ENCODE data around the gene AK3.

AK3 gene

GRCh38 chr9:4721736-4722135, 19.3 kb downstream of the AK3 start:
- TF ChIP-seq, protein P1, sequence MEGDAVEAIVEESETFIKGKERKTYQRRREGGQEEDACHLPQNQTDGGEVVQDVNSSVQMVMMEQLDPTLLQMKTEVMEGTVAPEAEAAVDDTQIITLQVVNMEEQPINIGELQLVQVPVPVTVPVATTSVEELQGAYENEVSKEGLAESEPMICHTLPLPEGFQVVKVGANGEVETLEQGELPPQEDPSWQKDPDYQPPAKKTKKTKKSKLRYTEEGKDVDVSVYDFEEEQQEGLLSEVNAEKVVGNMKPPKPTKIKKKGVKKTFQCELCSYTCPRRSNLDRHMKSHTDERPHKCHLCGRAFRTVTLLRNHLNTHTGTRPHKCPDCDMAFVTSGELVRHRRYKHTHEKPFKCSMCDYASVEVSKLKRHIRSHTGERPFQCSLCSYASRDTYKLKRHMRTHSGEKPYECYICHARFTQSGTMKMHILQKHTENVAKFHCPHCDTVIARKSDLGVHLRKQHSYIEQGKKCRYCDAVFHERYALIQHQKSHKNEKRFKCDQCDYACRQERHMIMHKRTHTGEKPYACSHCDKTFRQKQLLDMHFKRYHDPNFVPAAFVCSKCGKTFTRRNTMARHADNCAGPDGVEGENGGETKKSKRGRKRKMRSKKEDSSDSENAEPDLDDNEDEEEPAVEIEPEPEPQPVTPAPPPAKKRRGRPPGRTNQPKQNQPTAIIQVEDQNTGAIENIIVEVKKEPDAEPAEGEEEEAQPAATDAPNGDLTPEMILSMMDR (IDR thresholded peaks at IDR 0.05; ENCODE audit: borderline replicate concordance, insufficient read depth, low read depth, low read length) = no peak
- no peak overlapping the region for H3K4me3 ChIP-seq (ENCODE audit: low read depth, low read length)

DNA sequence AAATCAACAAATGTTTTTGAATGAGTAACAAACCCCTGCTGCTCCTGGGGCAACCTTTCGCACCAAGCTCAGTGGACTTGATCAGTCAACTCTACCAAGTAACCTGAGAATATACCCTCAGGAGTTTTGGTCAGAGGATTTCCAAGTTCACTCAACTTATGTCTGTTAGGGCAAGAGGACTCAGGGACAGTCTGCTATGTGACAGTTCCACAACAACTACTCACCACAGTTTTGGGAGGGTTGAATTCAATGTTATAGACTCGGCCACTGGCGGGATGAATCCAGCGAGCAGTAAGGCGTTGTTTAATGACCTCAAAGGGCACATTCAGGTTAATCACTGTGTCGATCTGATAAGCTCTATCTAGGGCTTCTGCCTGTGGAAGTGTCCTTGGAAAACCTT, 22.1 kb downstream of the AK3 start:
- H3K4me3 ChIP-seq (ENCODE audit: low read depth, low read length) = no peak overlapping the region
- TF ChIP-seq, protein P1 (IDR thresholded peaks at IDR 0.05; ENCODE audit: borderline replicate concordance, insufficient read depth, low read depth, low read length) = no peak

DNA sequence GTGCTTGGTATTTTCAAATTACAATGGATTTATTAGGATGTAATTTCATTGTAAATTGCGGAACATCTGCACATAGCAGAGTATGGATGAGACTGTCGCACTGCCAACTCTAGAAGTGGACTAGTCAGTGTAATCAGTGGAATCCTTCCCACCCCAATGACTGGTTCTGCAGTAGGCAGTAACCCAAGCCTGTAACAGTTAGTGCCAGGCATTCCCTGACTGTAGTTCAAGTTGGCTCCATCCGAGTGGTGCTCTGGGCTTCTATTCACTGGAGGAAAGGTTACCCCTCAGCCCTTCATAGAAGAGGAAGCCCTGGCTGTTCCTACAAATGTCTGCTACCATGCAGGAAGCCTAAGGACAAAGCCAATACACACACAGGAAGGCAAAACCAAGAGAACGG, 23.2 kb downstream of the AK3 start:
- no peak overlapping the region for H3K4me3 ChIP-seq (ENCODE audit: low read depth, low read length)
- TF ChIP-seq, protein P1 (IDR thresholded peaks at IDR 0.05; ENCODE audit: borderline replicate concordance, insufficient read depth, low read depth, low read length) = no peak

DNA sequence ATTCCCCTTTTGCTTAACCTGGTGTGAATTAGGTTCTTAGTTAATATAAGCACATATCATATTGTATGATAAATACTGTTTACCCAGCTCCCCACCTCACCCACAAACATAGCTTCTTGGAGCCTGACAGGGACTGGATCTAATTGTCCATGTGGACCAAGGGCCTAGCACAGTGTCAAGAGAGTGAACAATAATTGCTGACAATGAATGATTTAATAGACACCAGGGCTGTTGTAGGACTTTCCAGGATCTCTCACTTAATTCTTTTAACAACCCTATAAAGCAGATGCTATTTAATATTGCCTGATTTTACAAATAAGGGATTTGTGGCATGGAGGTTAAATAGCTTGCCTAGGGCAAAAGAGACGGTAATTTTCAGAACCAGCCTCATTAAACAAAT, 24.8 kb downstream of the AK3 start:
- TF ChIP-seq, protein P1 (IDR thresholded peaks at IDR 0.05; ENCODE audit: borderline replicate concordance, insufficient read depth, low read depth, low read length) = no peak

GRCh38 chr9:4714266-4715016, 26.6 kb downstream of the AK3 start:
- no peak overlapping the region for H3K4me3 ChIP-seq (ENCODE audit: low read depth, low read length)
- TF ChIP-seq, protein P1 (IDR thresholded peaks at IDR 0.05; ENCODE audit: borderline replicate concordance, insufficient read depth, low read depth, low read length) = no peak

More for the DNA sequence above, 24.8 kb downstream of the AK3 start:
- H3K4me3 ChIP-seq (ENCODE audit: low read depth, low read length) = no peak overlapping the region

GRCh38 chr9:4713849-4714248, 27.2 kb downstream of the AK3 start:
- TF ChIP-seq, protein P1 (IDR thresholded peaks at IDR 0.05; ENCODE audit: borderline replicate concordance, insufficient read depth, low read depth, low read length) = no peak
- no peak overlapping the region for H3K4me3 ChIP-seq (ENCODE audit: low read depth, low read length)

- TF ChIP-seq, protein P1 (IDR thresholded peaks at IDR 0.05; ENCODE audit: borderline replicate concordance, insufficient read depth, low read depth, low read length) = no peak
- H3K4me3 ChIP-seq (ENCODE audit: low read depth, low read length) = no peak overlapping the region
Measured at GRCh38 chr9:4709380-4709779, 31.6 kb downstream of the AK3 start.

Data from GM12875 (cell line).